Ascending aorta (tissue), 2 donors: Measurements from ENCODE around the gene SPINT2. TPM values are rescaled to one million over a fixed set of nuclear protein-coding genes. Genes with fewer than 3 reads are reported as not detected.
"Not testable (repeated sequence)": the region's sequence is repeated elsewhere in the genome, so short reads cannot be mapped to it uniquely, and the experiment has no call there.

Source experiments
- DNase-seq, 2 donors: peaks; one replicate each; pipeline ENCODE4 v3.0.0-alpha.2; 2019; ENCODE audit warnings: low spot score in 2 of 2
- H3K27ac ChIP-seq, 2 donors: fragments of 200-600 bp; sonication (generic); one replicate each; pipeline ENCODE4 v1.5.1; 2016 to 2017; ENCODE audit warnings: mild to moderate bottlenecking in 1 of 2
- H3K27me3 ChIP-seq: fragments of 200-600 bp; sonication (generic); one replicate; pipeline ENCODE4 v1.5.1; 2017
- H3K36me3 ChIP-seq, 2 donors: fragments of 200-600 bp; sonication (generic); one replicate each; pipeline ENCODE4 v1.5.1; 2016
- H3K4me1 ChIP-seq, 2 donors: fragments of 200-600 bp; sonication (generic); one replicate each; pipeline ENCODE4 v1.5.1; 2016 to 2017; ENCODE audit warnings: mild to moderate bottlenecking in 1 of 2
- H3K4me3 ChIP-seq, 2 donors: fragments of 200-600 bp; sonication (generic); one replicate each; pipeline ENCODE4 v1.5.1; 2016 to 2017; ENCODE audit warnings: mild to moderate bottlenecking in 1 of 2
- H3K9me3 ChIP-seq, 2 donors: fragments of 200-600 bp; sonication (generic); one replicate each; pipeline ENCODE4 v1.5.1; 2016
- intact Hi-C: fragments of 100-400 bp; cut with DNase I; formaldehyde crosslinking; loops from one replicate; pipeline ENCODE4 v1.15.1; 2023
- total RNA-seq: library from RNA; depleted of rRNA; stranded (reverse); fragments of >200 nt; gene quantifications from one replicate; pipeline ENCODE4 v1.1.0, GENCODE V29; 2016
- TF ChIP-seq, protein P1 (sequence below), 3 experiments: fragments of 200-600 bp in 2 of 3; fragments of 450-650 bp in 1 of 3; sonication (generic) in 2 of 3; IDR thresholded peaks; one replicate each; pipeline ENCODE4 v1.5.1; 2016 to 2019; ENCODE audit warnings: antibody characterized with exemption in 3 of 3, mild to moderate bottlenecking in 1 of 3, moderate library complexity in 1 of 3

The SPINT2 gene
- total RNA-seq, 1 donor from 2014 or later = 193 TPM

GRCh38 chr19:38221919-38222830 lies 42.2 kb upstream of the SPINT2 start:
- peaks cover 3 to 4% of the 10 kb centered on the region in 2 donors for H3K4me1 ChIP-seq
- no peak overlapping the region for H3K4me3 ChIP-seq
- intact Hi-C loops = no loop called here
- no peaks in the 10 kb centered on the region for H3K9me3 ChIP-seq
- no peak for DNase-seq
- H3K27me3 ChIP-seq = peaks cover 21% of the 10 kb centered on the region
- TF ChIP-seq, protein P1, sequence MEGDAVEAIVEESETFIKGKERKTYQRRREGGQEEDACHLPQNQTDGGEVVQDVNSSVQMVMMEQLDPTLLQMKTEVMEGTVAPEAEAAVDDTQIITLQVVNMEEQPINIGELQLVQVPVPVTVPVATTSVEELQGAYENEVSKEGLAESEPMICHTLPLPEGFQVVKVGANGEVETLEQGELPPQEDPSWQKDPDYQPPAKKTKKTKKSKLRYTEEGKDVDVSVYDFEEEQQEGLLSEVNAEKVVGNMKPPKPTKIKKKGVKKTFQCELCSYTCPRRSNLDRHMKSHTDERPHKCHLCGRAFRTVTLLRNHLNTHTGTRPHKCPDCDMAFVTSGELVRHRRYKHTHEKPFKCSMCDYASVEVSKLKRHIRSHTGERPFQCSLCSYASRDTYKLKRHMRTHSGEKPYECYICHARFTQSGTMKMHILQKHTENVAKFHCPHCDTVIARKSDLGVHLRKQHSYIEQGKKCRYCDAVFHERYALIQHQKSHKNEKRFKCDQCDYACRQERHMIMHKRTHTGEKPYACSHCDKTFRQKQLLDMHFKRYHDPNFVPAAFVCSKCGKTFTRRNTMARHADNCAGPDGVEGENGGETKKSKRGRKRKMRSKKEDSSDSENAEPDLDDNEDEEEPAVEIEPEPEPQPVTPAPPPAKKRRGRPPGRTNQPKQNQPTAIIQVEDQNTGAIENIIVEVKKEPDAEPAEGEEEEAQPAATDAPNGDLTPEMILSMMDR (IDR thresholded peaks at IDR 0.05) = no peak
- H3K27ac ChIP-seq = no peak overlapping the region
- no peaks in the 10 kb centered on the region for H3K36me3 ChIP-seq

DNA sequence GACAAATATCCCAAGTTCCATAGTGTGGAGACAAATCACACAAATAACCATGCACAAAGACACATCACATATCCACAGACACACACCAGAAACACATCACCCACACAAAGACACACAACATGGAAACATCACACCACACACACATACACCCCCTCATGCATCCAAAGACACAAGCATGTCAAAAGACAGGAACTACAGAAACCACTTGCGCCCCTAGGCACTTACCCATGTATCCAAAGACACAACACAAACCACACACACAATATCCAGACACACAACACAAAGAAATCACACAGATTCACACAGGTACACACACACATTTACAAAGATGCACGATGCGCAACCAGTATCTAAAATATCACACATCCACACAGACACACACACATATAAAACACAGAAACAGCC lies 41.3 kb upstream of the SPINT2 start:
- H3K36me3 ChIP-seq = no peaks in the 10 kb centered on the region
- no peak overlapping the region for H3K4me3 ChIP-seq
- H3K27ac ChIP-seq = no peak overlapping the region
- peaks cover 27% of the 10 kb centered on the region for H3K27me3 ChIP-seq
- no peaks in the 10 kb centered on the region for H3K9me3 ChIP-seq
- intact Hi-C loops = no loop called here
- DNase-seq = no peak
- TF ChIP-seq, protein P1 (IDR thresholded peaks at IDR 0.05) = no peak
- peaks cover 4 to 5% of the 10 kb centered on the region in 2 donors for H3K4me1 ChIP-seq

- intact Hi-C loops = no loop called here
- Histone ChIP-seq H3K27me3 (peaks cover 32% of the 10 kb centered on the region), H3K27ac (no peak overlapping the region), H3K36me3 (no peaks in the 10 kb centered on the region), H3K4me1 (peaks cover 8 to 9% of the 10 kb centered on the region in 2 donors), H3K4me3 (peak overlapping the region in 1 of 2 donors; percentile 54), H3K9me3 (no peaks in the 10 kb centered on the region)
- TF ChIP-seq, protein P1 (IDR thresholded peaks at IDR 0.05) = no peak
- no peak for DNase-seq
Observed at GRCh38 chr19:38223617-38224013, 40.8 kb upstream of the SPINT2 start.

- H3K9me3 ChIP-seq = no peaks in the 10 kb centered on the region
- no peak within 1 kb of the TSS for H3K27ac ChIP-seq
- no peaks in the 10 kb centered on the region for H3K36me3 ChIP-seq
- peak within 1 kb of the TSS; percentile 32 to 54 for H3K4me3 ChIP-seq
- DNase-seq = no peak
- TF ChIP-seq, protein P1 (IDR thresholded peaks at IDR 0.05) = no peak
- H3K27me3 ChIP-seq = peaks cover 38% of the 10 kb centered on the region
- H3K4me1 ChIP-seq = peaks cover 14 to 15% of the 10 kb centered on the region in 2 donors
- intact Hi-C loops = no loop called here
Observed at GRCh38 chr19:38224014-38224862, 40.1 kb upstream of the SPINT2 start, which contains the start of gene DPF1. Gene DPF1 (minus strand): TSS chr19:38224222. CDS start chr19:38224142, 80 bp downstream.

DNA sequence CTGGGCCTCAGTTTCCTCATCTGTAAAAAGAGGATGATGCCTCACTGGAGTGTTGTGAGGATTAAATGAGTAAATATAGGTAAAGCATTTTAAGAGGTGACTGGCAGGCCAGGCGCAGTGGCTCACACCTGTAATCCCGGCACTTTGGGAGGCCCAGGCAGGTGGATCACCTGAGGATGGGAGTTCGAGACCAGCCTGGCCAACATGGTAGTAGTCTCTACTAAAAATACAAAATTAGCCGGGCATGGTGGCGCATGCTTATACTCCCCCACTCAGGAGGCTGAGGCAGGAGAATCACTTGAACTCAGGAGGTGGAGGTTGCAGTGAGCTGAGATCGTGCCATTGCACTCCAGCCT lies 39.5 kb upstream of the SPINT2 start:
- intact Hi-C loops = loop anchor here (5.0 kb wide), 2 partner anchors 83 to 323 kb away; no protein-coding TSS in a partner anchor
- peaks cover 39% of the 10 kb centered on the region for H3K27me3 ChIP-seq

More for the DNA sequence above, 39.5 kb upstream of the SPINT2 start:
- DNase-seq, H3K9me3 ChIP-seq, H3K4me3 ChIP-seq, H3K27ac ChIP-seq, H3K36me3 ChIP-seq: not testable (repeated sequence)
- peaks cover 15 to 17% of the 10 kb centered on the region in 2 donors for H3K4me1 ChIP-seq
